ENCODE results near the gene SRMS.

The SRMS gene

GRCh38 chr20:63508072-63508768 is 39.3 kb downstream of the SRMS start:
- no peaks in the 10 kb centered on the region for H3K4me1 ChIP-seq (ENCODE audit: low read length)
- no peaks in the 10 kb centered on the region for H3K79me2 ChIP-seq (ENCODE audit: low read length)
- no peak overlapping the region for H3K4me2 ChIP-seq (ENCODE audit: low read length)
- H2AFZ ChIP-seq (ENCODE audit: low read depth, low read length), result no peak overlapping the region
- no peak overlapping the region for H3K4me3 ChIP-seq (ENCODE audit: low read length)
- TF ChIP-seq, protein P1, sequence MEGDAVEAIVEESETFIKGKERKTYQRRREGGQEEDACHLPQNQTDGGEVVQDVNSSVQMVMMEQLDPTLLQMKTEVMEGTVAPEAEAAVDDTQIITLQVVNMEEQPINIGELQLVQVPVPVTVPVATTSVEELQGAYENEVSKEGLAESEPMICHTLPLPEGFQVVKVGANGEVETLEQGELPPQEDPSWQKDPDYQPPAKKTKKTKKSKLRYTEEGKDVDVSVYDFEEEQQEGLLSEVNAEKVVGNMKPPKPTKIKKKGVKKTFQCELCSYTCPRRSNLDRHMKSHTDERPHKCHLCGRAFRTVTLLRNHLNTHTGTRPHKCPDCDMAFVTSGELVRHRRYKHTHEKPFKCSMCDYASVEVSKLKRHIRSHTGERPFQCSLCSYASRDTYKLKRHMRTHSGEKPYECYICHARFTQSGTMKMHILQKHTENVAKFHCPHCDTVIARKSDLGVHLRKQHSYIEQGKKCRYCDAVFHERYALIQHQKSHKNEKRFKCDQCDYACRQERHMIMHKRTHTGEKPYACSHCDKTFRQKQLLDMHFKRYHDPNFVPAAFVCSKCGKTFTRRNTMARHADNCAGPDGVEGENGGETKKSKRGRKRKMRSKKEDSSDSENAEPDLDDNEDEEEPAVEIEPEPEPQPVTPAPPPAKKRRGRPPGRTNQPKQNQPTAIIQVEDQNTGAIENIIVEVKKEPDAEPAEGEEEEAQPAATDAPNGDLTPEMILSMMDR (IDR thresholded peaks at IDR 0.05; ENCODE audit: low read depth, low read length), result no peak
- no peak for TF ChIP-seq EZH2phosphoT487 (IDR thresholded peaks at IDR 0.05; ENCODE audit: low read depth)
- peaks cover 6% of the 10 kb centered on the region; the same call in 1 of the 2 replicates for H3K27me3 ChIP-seq (ENCODE audit: low read depth, low read length)
- H3K36me3 ChIP-seq (replicated peaks; ENCODE audit: low read depth, low read length), result no peaks in the 10 kb centered on the region
- no peaks in the 10 kb centered on the region for H4K20me1 ChIP-seq (ENCODE audit: insufficient read depth, low read length)
- no peak overlapping the region for H3K27ac ChIP-seq (ENCODE audit: low read length)
- H3K9me3 ChIP-seq (ENCODE audit: insufficient read depth, low read length), result no peaks in the 10 kb centered on the region
- no peak overlapping the region for H3K9ac ChIP-seq (ENCODE audit: low read length)

DNA sequence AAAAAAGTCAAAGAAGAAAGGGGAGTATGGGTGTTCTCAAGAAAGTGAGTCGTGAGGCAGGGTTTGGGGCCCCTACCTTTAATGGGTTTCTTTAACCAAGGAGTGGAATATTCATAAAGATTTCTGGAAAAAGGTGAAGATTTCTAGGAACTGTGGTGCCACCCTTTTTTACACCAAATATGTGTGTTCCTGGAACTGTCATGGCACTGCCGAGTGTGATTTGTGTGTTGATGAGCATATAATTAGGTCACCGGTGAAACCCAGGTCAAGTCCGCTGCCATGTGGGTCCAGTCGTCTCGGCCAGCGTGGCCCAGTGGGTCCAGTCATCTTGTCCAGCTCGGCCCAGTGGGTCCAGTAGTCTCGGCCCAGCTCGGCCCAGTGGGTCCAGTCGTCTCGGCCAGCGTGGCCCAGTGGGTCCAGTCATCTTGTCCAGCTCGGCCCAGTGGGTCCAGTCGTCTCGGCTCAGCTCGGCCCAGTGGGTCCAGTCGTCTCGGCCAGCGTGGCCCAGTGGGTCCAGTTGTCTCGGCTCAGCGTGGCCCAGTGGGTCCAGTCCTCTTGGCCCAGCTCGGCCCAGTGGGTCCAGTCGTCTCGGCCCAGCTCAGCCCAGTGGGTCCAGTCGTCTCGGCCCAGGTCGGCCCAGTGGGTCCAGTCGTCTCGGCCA is 40.3 kb downstream of the SRMS start:
- no peaks in the 10 kb centered on the region for H3K9me3 ChIP-seq (ENCODE audit: insufficient read depth, low read length)
- TF ChIP-seq, protein P1 (IDR thresholded peaks at IDR 0.05; ENCODE audit: low read depth, low read length), result no peak
- TF ChIP-seq EZH2phosphoT487 (IDR thresholded peaks at IDR 0.05; ENCODE audit: low read depth), result no peak
- H3K4me3 ChIP-seq (ENCODE audit: low read length), result no peak overlapping the region
- H3K27ac ChIP-seq (ENCODE audit: low read length), result no peak overlapping the region
- peaks cover 4% of the 10 kb centered on the region; the same call in 1 of the 2 replicates for H3K27me3 ChIP-seq (ENCODE audit: low read depth, low read length)
- H3K36me3 ChIP-seq (replicated peaks; ENCODE audit: low read depth, low read length), result no peaks in the 10 kb centered on the region
- no peaks in the 10 kb centered on the region for H3K79me2 ChIP-seq (ENCODE audit: low read length)
- H4K20me1 ChIP-seq (ENCODE audit: insufficient read depth, low read length), result no peaks in the 10 kb centered on the region
- no peak overlapping the region for H3K4me2 ChIP-seq (ENCODE audit: low read length)
- no peak overlapping the region for H3K9ac ChIP-seq (ENCODE audit: low read length)
- H2AFZ ChIP-seq (ENCODE audit: low read depth, low read length), result no peak overlapping the region
- H3K4me1 ChIP-seq (ENCODE audit: low read length), result no peaks in the 10 kb centered on the region

DNA sequence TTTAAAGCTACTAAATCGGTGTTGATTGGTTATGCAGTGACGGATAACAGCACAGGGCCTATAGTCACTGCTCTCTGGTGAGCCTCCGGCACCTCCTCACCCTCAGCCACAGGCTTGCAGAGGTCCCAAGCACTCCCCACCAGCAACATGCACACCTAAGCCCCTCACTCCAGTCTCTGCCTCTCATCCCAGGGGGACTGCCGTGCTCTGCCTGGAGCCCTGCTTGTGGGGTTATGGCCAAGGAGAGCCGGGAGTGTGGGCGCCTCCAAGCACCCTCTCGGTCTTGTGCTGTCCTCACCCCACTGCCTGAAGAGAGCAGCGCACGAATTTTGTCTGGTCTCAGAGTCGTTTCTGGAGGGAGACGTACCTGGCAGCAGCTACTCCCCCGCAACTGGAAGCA is 41.8 kb downstream of the SRMS start:
- H3K27ac ChIP-seq (ENCODE audit: low read length), result no peak overlapping the region
- no peak overlapping the region for H2AFZ ChIP-seq (ENCODE audit: low read depth, low read length)
- no peak overlapping the region for H3K9ac ChIP-seq (ENCODE audit: low read length)
- no peak overlapping the region for H3K4me2 ChIP-seq (ENCODE audit: low read length)
- H3K9me3 ChIP-seq (ENCODE audit: insufficient read depth, low read length), result no peaks in the 10 kb centered on the region
- no peaks in the 10 kb centered on the region for H4K20me1 ChIP-seq (ENCODE audit: insufficient read depth, low read length)
- no peak for TF ChIP-seq EZH2phosphoT487 (IDR thresholded peaks at IDR 0.05; ENCODE audit: low read depth)
- TF ChIP-seq, protein P1 (IDR thresholded peaks at IDR 0.05; ENCODE audit: low read depth, low read length), result no peak
- no peaks in the 10 kb centered on the region for H3K36me3 ChIP-seq (replicated peaks; ENCODE audit: low read depth, low read length)
- H3K4me1 ChIP-seq (ENCODE audit: low read length), result no peaks in the 10 kb centered on the region
- H3K79me2 ChIP-seq (ENCODE audit: low read length), result no peaks in the 10 kb centered on the region
- peaks cover 4% of the 10 kb centered on the region; the same call in 1 of the 2 replicates for H3K27me3 ChIP-seq (ENCODE audit: low read depth, low read length)
- no peak overlapping the region for H3K4me3 ChIP-seq (ENCODE audit: low read length)

GRCh38 chr20:63505281-63505680 is 42.3 kb downstream of the SRMS start:
- Histone ChIP-seq H3K4me3 (ENCODE audit: low read length) (no peak overlapping the region), H2AFZ (ENCODE audit: low read depth, low read length) (no peak overlapping the region), H4K20me1 (ENCODE audit: insufficient read depth, low read length) (no peaks in the 10 kb centered on the region), H3K9me3 (ENCODE audit: insufficient read depth, low read length) (no peaks in the 10 kb centered on the region), H3K4me1 (ENCODE audit: low read length) (no peaks in the 10 kb centered on the region), H3K79me2 (ENCODE audit: low read length) (no peaks in the 10 kb centered on the region), H3K27ac (ENCODE audit: low read length) (no peak overlapping the region), H3K4me2 (ENCODE audit: low read length) (no peak overlapping the region), H3K9ac (ENCODE audit: low read length) (no peak overlapping the region), H3K27me3 (ENCODE audit: low read depth, low read length) (peaks cover 4% of the 10 kb centered on the region; the same call in 1 of the 2 replicates), H3K36me3 (replicated peaks; ENCODE audit: low read depth, low read length) (no peaks in the 10 kb centered on the region)
- TF ChIP-seq, protein P1 (IDR thresholded peaks at IDR 0.05; ENCODE audit: low read depth, low read length), result no peak
- TF ChIP-seq EZH2phosphoT487 (IDR thresholded peaks at IDR 0.05; ENCODE audit: low read depth), result no peak

All from OCI-LY3 (cell line).